PFSK-1 (cell line): Measurements from ENCODE around the gene GABBR2.

Experiments
- FOXP2 ChIP-seq: optimal IDR thresholded peaks from 2 replicates; pipeline ENCODE3; 2011; ENCODE audit warnings: borderline replicate concordance, control low read depth, inconsistent platforms; ENCODE audit not compliant: insufficient read depth; ENCODE audit errors: extremely low read length, extremely low read depth
- POLR2AphosphoS5 ChIP-seq: IDR thresholded peaks from 2 replicates; pipeline ENCODE4 v1.6.1; 2012; ENCODE audit warnings: low read depth, mild to moderate bottlenecking, control low read depth, low read length, moderate library complexity
- REST ChIP-seq, 2 experiments: IDR thresholded peaks; 2 replicates each; pipeline versions ENCODE4 v1.6.1 to v1.8.0; 2011 to 2012; ENCODE audit warnings: low read depth in 2 of 2, low read length in 2 of 2, control low read depth in 1 of 2, inconsistent platforms in 1 of 2, mild to moderate bottlenecking in 1 of 2, moderate library complexity in 1 of 2; ENCODE audit not compliant: insufficient read depth in 1 of 2
- SIN3A ChIP-seq: IDR thresholded peaks from 2 replicates; pipeline ENCODE4 v1.6.1; 2012; ENCODE audit warnings: mild to moderate bottlenecking, low read length, moderate library complexity, borderline replicate concordance; ENCODE audit not compliant: insufficient read depth
- TAF1 ChIP-seq: IDR thresholded peaks from 2 replicates; pipeline ENCODE4 v1.6.1; 2012; ENCODE audit warnings: low read length, control low read depth, borderline replicate concordance; ENCODE audit not compliant: insufficient read depth

The GABBR2 gene

GRCh38 chr9:98702835-98703380 lies 5.8 kb downstream of the GABBR2 start:
- TF ChIP-seq FOXP2 (no peak), REST (IDR thresholded peaks at IDR 0.05; ENCODE audit: insufficient read depth in 1 of 2, low read depth in 2 of 2, low read length in 2 of 2) (no peak), POLR2AphosphoS5 (no peak), SIN3A (no peak), TAF1 (no peak)

DNA sequence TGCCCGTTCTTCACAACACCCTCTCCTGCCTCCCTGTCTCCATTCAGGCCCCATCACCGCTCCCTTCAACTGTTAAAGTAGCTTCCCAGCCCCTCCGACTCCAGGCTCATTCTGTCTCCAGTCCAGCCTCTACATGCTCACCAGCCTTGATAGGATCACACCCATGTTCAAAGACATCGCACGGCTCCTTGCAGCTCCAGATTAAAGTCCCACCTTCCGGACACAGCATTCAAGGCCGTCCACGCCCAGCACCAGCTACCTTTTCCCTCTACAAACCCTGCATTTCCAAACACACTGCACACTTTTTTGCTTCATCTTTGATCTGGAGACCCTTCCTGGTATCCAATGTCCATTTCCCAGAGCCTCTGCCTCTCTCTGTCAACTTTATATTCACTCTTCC lies 6.4 kb downstream of the GABBR2 start:
- TF ChIP-seq FOXP2 (no peak), POLR2AphosphoS5 (no peak)

DNA sequence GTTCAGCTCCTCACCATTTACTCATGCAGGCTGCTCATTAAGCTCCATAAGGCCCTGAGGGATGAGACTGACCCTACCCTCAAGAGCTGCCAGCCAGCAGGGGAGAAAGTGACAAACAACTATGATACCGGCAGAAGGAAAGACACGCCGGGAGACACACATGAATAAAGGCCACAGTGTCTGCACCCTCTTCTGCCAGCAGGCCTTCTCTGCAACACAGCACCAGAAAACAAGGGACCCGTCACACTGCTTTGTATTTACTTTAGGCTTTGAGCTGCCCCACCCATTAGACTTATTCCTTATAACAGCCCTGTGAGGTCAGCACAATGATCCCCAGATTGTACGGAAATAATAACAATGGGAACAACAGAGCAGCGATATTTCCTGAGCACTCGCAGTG lies 7.2 kb downstream of the GABBR2 start:
- no peak for TF ChIP-seq REST (IDR thresholded peaks at IDR 0.05; ENCODE audit: insufficient read depth in 1 of 2, low read depth in 2 of 2, low read length in 2 of 2)
- no peak for TF ChIP-seq FOXP2
- TF ChIP-seq TAF1, result no peak
- TF ChIP-seq POLR2AphosphoS5, result no peak
- no peak for TF ChIP-seq SIN3A

- no peak for TF ChIP-seq POLR2AphosphoS5
- no peak for TF ChIP-seq SIN3A
- TF ChIP-seq REST (IDR thresholded peaks at IDR 0.05; ENCODE audit: insufficient read depth in 1 of 2, low read depth in 2 of 2, low read length in 2 of 2), result no peak
- no peak for TF ChIP-seq FOXP2
- TF ChIP-seq TAF1, result no peak
Measured at GRCh38 chr9:98700801-98701200, 7.9 kb downstream of the GABBR2 start.

GRCh38 chr9:98698856-98699255 lies 9.9 kb downstream of the GABBR2 start:
- TF ChIP-seq REST (IDR thresholded peaks at IDR 0.05; ENCODE audit: insufficient read depth in 1 of 2, low read depth in 2 of 2, low read length in 2 of 2), result no peak
- TF ChIP-seq POLR2AphosphoS5, result no peak
- TF ChIP-seq SIN3A, result no peak
- TF ChIP-seq FOXP2, result no peak
- TF ChIP-seq TAF1, result no peak
